A549 (cell line): ENCODE measurements around the gene LAMP1. TPM values are rescaled to one million over a fixed set of nuclear protein-coding genes. Genes with fewer than 3 reads are reported as not detected.
"Not testable (repeated sequence)": the region's sequence is repeated elsewhere in the genome, so short reads cannot be mapped to it uniquely, and the experiment has no call there.

Source experiments
- ATAC-seq, 2 experiments: fragments of 200-7000 bp in 1 of 2; fragments of >200 bp in 1 of 2; cut with Nextera tagmentation in 1 of 2; cut with Tn5 transposase in 1 of 2; 3 replicates each; pipeline versions ENCODE4 v1.8.0 to v1.9.1; 2018 to 2020; ENCODE audit warnings: mild to moderate bottlenecking in 1 of 2, moderate library complexity in 1 of 2
- CTCF ChIA-PET: fragments of 300-600 bp; sonication (Branson Sonifier 250); formaldehyde crosslinking; extraction: SDS; loops from one replicate; lab custom pipeline; 2021; ENCODE audit warnings: antibody characterized with exemption, inconsistent platforms; lab: Yijun Ruan, JAX
- POLR2A ChIA-PET: fragments of 350-600 bp; formaldehyde crosslinking; extraction: SDS; loops from one replicate; lab custom pipeline; 2021; ENCODE audit warnings: antibody characterized with exemption, inconsistent platforms; lab: Yijun Ruan, JAX
- DNase-seq, 2 experiments: peaks; one replicate each; pipeline versions ENCODE4 v3.0.0 to v3.0.0-alpha.2; 2011 to 2016; ENCODE audit warnings: low read depth in 1 of 2, low spot score in 1 of 2
- FAIRE-seq: peaks from 2 replicates; lab custom pipeline; 2011; peaks lifted over from hg19 to GRCh38; lab: Jason Lieb, UNC
- H3K27ac ChIP-seq, 2 experiments: fragments of >200 bp; sonication (Bioruptor Twin); formaldehyde crosslinking; 3 replicates each; pipeline ENCODE4 v1.5.1; 2016 to 2017
- H3K4me1 ChIP-seq: fragments of >200 bp; sonication (Bioruptor Twin); formaldehyde crosslinking; 3 replicates; pipeline ENCODE4 v1.6.1; 2016
- H3K4me2 ChIP-seq: fragments of >200 bp; sonication (Bioruptor Twin); formaldehyde crosslinking; 3 replicates; pipeline ENCODE4 v1.6.1; 2016
- H3K4me3 ChIP-seq: fragments of >200 bp; sonication (Bioruptor Twin); formaldehyde crosslinking; 3 replicates; pipeline ENCODE4 v1.5.1; 2016
- H3K9me3 ChIP-seq: fragments of >200 bp; sonication (Bioruptor Twin); formaldehyde crosslinking; 3 replicates; pipeline ENCODE4 v1.6.1; 2016
- BHLHE40 ChIP-seq: IDR thresholded peaks from 2 replicates; pipeline ENCODE4 v1.6.1; 2012; ENCODE audit warnings: low read depth, low read length, inconsistent platforms
- CTCF ChIP-seq: fragments of >200 bp; sonication (Bioruptor Twin); formaldehyde crosslinking; IDR thresholded peaks from 3 replicates; pipeline ENCODE4 v1.5.1; 2016
- ELK1 ChIP-seq: fragments of 150-350 bp; IDR thresholded peaks from 2 replicates; pipeline ENCODE4 v1.6.1; 2014; ENCODE audit warnings: low read depth, mild to moderate bottlenecking, low read length
- EP300 ChIP-seq, 2 experiments: fragments of >200 bp; sonication (Bioruptor Twin); formaldehyde crosslinking; IDR thresholded peaks; 2 replicates in 1 of 2; 3 replicates in 1 of 2; pipeline ENCODE4 v1.6.1; 2016 to 2017
- ESRRA ChIP-seq: fragments of 150-350 bp; IDR thresholded peaks from 2 replicates; pipeline ENCODE4 v1.6.1; 2014; ENCODE audit warnings: mild to moderate bottlenecking, low read length, borderline replicate concordance
- FOSL2 ChIP-seq, 2 experiments: fragments of 450-650 bp in 1 of 2; fragments of >200 bp in 1 of 2; sonication (Bioruptor Twin) in 1 of 2; formaldehyde crosslinking; IDR thresholded peaks; 2 replicates each; pipeline versions ENCODE4 v1.5.0 to v1.6.1; 2016 to 2020; ENCODE audit warnings: mild to moderate bottlenecking in 1 of 2, moderate library complexity in 1 of 2
- HDAC2 ChIP-seq: fragments of 200-600 bp; sonication (generic); IDR thresholded peaks from 2 replicates; pipeline ENCODE4 v1.6.1; 2016
- HES2 ChIP-seq: fragments of >200 bp; sonication (Bioruptor Twin); formaldehyde crosslinking; IDR thresholded peaks from 2 replicates; pipeline ENCODE4 v1.6.1; 2016
- HOXA7 ChIP-seq: fragments of 250-450 bp; sonication (Bioruptor Pico); IDR thresholded peaks from 2 replicates; pipeline ENCODE4 v1.5.0; 2020; ENCODE audit warnings: mild to moderate bottlenecking, moderate library complexity
- HOXB5 ChIP-seq: fragments of 250-450 bp; sonication (Bioruptor Pico); IDR thresholded peaks from 2 replicates; pipeline ENCODE4 v1.5.0; 2020; ENCODE audit warnings: mild to moderate bottlenecking, moderate library complexity
- KDM5A ChIP-seq: fragments of 200-600 bp; sonication (generic); IDR thresholded peaks from 2 replicates; pipeline ENCODE4 v1.6.1; 2016; ENCODE audit warnings: antibody characterized with exemption, mild to moderate bottlenecking
- MAFK ChIP-seq: fragments of 450-650 bp; IDR thresholded peaks from 2 replicates; pipeline ENCODE4 v1.6.1; 2014; ENCODE audit not compliant: partially characterized antibody
- MAX ChIP-seq: IDR thresholded peaks from 2 replicates; pipeline ENCODE4 v1.6.1; 2012
- MAZ ChIP-seq: fragments of 150-350 bp; IDR thresholded peaks from 2 replicates; pipeline ENCODE4 v1.6.1; 2014; ENCODE audit warnings: antibody characterized with exemption, low read depth, low read length, borderline replicate concordance
- MYC ChIP-seq: IDR thresholded peaks from 2 replicates; pipeline ENCODE4 v1.6.1; 2012; ENCODE audit warnings: mild to moderate bottlenecking, inconsistent platforms, low read length, improper control_type of control experiment, borderline replicate concordance
- NFE2L2 ChIP-seq: fragments of 150-350 bp; conservative IDR thresholded peaks from 2 replicates; pipeline ENCODE4 v1.6.1; 2014; ENCODE audit warnings: low read length
- NR3C1 ChIP-seq: fragments of >200 bp; sonication (Bioruptor Twin); formaldehyde crosslinking; IDR thresholded peaks from 3 replicates; pipeline ENCODE4 v1.6.1; 2017
- PBX3 ChIP-seq: IDR thresholded peaks from 2 replicates; pipeline ENCODE4 v1.6.1; 2012
- TFCP2L1 ChIP-seq: fragments of 250-450 bp; sonication (Bioruptor Pico); IDR thresholded peaks from 2 replicates; pipeline ENCODE4 v1.5.0; 2021; ENCODE audit warnings: mild to moderate bottlenecking
- WGBS: methylation state at CpG from one replicate; pipeline ENCODE4 v1.1.6; 2017; ENCODE audit errors: missing lambda C conversion rate; 5-methylcytosine and 5-hydroxymethylcytosine counted together
- polyA plus RNA-seq, 4 experiments: library from polyadenylated mRNA; depleted of rRNA in 3 of 4; stranded (reverse); fragments of >200 nt; fragmentation: RNase III in 1 of 4; extraction: RNeasy Plus Mini Kit Qiagen cat#74134 plus additional on column Dnase treatment in 1 of 4; gene quantifications; 2 replicates in 3 of 4; 3 replicates in 1 of 4; pipeline ENCODE4 v1.2.3, GENCODE V29; 2011 to 2017

Gene LAMP1
- polyA plus RNA-seq, 2 of the 4 experiments (the other 2 are of a cell fraction), result 58.7 to 114 TPM

- TF ChIP-seq TFCP2L1 (no peak), MYC (peak; percentile 56), KDM5A (peak; percentile 95)
These were observed at the start of gene LAMP1 (continued) for GRCh38 chr13:113296823-113297369.

GRCh38 chr13:113252516-113253095 lies 44.4 kb upstream of the LAMP1 start:
- no peaks in the 10 kb centered on the region for H3K9me3 ChIP-seq
- ATAC-seq, result no peak
- H3K4me3 ChIP-seq, result no peak overlapping the region
- DNase-seq, result no peak
- POLR2A ChIA-PET, result no interaction called here
- FAIRE-seq, result no peak
- TF ChIP-seq MAX (no peak), BHLHE40 (no peak), NR3C1 (no peak), NFE2L2 (no peak), HOXB5 (CRISPR knock-in tag) (no peak), HDAC2 (no peak), ESRRA (no peak), MAFK (no peak), KDM5A (no peak)
- CTCF ChIA-PET, result interaction anchor here (0.8 kb wide), 1 partner anchor 18 kb away, joined by 3 read pairs; no protein-coding TSS in a partner anchor
- H3K4me1 ChIP-seq, result no peaks in the 10 kb centered on the region
- H3K27ac ChIP-seq, result no peak overlapping the region
- no peak overlapping the region for H3K4me2 ChIP-seq
- 82% methylated on average over 11 of the region's 11 CpGs for WGBS

- CTCF ChIA-PET, ATAC-seq, H3K4me1 ChIP-seq, H3K4me2 ChIP-seq, H3K4me3 ChIP-seq, POLR2A ChIA-PET, FAIRE-seq, H3K9me3 ChIP-seq, DNase-seq, H3K27ac ChIP-seq: not testable (repeated sequence)
- 96% methylated on average over 6 of the region's 6 CpGs for WGBS
These were observed 39.1 kb upstream of the LAMP1 start for GRCh38 chr13:113257908-113258307.

GRCh38 chr13:113258321-113259054 lies 38.6 kb upstream of the LAMP1 start:
- DNase-seq (no peak), FAIRE-seq (no peak), ATAC-seq (no peak)
- Histone ChIP-seq H3K4me1 (no peaks in the 10 kb centered on the region), H3K4me2 (no peak overlapping the region), H3K27ac (no peak overlapping the region), H3K9me3 (no peaks in the 10 kb centered on the region), H3K4me3 (no peak overlapping the region)
- ChIA-PET CTCF (no interaction called here), POLR2A (no interaction called here)
- TF ChIP-seq ELK1 (no peak), MAFK (no peak), KDM5A (no peak)
- WGBS, result 89% methylated on average over 5 of the region's 5 CpGs

- ATAC-seq, result no peak
- TF ChIP-seq EP300 (IDR thresholded peaks at IDR 0.05) (no peak), MAZ (no peak), FOSL2 (IDR thresholded peaks at IDR 0.05) (no peak), FOSL2 (CRISPR knock-in tag; IDR thresholded peaks at IDR 0.05) (no peak), CTCF (no peak), HOXA7 (CRISPR knock-in tag) (no peak), HES2 (no peak), MAFK (no peak), KDM5A (no peak), PBX3 (no peak), BHLHE40 (no peak), ELK1 (no peak)
These were observed 36.0 kb upstream of the LAMP1 start for GRCh38 chr13:113260996-113261395.

More at GRCh38 chr13:113260996-113261395, 36.0 kb upstream of the LAMP1 start:
- DNase-seq (no peak), FAIRE-seq (no peak)
- no peak overlapping the region for H3K4me3 ChIP-seq
- no peak overlapping the region for H3K4me2 ChIP-seq
- no peaks in the 10 kb centered on the region for H3K4me1 ChIP-seq
- CTCF ChIA-PET, result interaction anchor here (0.7 kb wide), 1 partner anchor 12 kb away, joined by 3 read pairs; no protein-coding TSS in a partner anchor
- POLR2A ChIA-PET, result no interaction called here
- H3K27ac ChIP-seq, result no peak overlapping the region
- 90% methylated on average over 13 of the region's 13 CpGs for WGBS
- H3K9me3 ChIP-seq, result no peaks in the 10 kb centered on the region
